Measurements from ENCODE around the gene SHANK3.

Gene SHANK3

DNA sequence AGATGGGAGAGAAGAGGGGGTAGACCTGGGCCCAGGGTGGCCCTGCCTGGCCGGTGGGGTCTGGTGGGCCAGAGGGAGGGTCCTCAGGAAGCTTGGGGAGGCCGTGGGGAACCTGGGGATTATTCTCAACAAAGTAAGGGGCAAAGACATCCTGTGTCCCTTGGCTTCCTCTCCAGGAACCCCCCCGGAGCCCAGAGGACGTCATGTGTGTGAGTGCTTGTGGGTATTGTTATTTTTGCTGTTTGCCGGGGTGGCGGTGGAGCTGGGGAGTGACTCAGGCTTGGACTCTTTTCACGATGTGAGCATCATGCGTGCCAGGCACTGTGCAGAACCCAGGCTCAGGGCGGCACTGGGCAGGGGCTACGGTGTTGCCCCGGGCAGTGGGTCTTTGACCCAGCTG lies 982 bp upstream of the SHANK3 start:
- Histone ChIP-seq H3K9me3 (ENCODE audit: control insufficient read depth in 5 of 5, low read length in 5 of 5) (no peaks in the 10 kb centered on the region), H3K27ac (ENCODE audit: low read depth, low read length) (peak overlapping the region; percentile 75), H3K4me1 (ENCODE audit: control insufficient read depth in 5 of 5, insufficient read depth in 5 of 5, low read length in 5 of 5) (peaks cover 2 to 41% (median 18%) of the 10 kb centered on the region in 5 donors), H3K36me3 (ENCODE audit: control insufficient read depth in 5 of 5, insufficient read depth in 5 of 5, low read length in 5 of 5) (peaks cover 0 to 15% (median 7%) of the 10 kb centered on the region in 5 donors), H3K27me3 (ENCODE audit: control insufficient read depth in 5 of 5, insufficient read depth in 4 of 5, low read length in 5 of 5) (peaks cover 7 to 41% (median 30%) of the 10 kb centered on the region in 5 donors), H3K9ac (ENCODE audit: low read length in 5 of 5) (peak overlapping the region in 2 of 5 donors; percentile 30 to 56), H3K4me3 (ENCODE audit: low read depth in 1 of 5, low read length in 5 of 5) (no peak overlapping the region)

DNA sequence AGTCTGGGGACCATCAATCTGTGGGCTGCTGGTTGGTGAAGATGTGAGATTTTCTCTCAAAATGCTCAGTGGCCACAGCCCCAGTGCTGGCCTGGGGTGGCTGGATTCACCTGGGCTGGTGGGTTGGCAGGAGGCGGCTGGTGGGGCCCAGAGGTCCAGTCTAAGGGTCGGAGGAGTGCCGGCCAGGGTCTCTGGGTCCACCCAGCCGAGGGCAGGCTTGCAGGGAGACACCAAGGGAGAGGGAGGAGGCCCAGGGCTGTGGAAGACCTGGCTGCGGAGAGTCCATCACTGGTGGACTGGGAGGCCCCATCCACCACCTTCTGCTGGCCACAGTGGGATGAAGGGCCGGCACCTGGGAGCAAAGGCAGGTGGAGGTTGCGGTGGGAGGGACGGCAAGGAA lies 582 bp upstream of the SHANK3 start:
- peaks cover 2 to 45% (median 19%) of the 10 kb centered on the region in 5 donors for H3K4me1 ChIP-seq (ENCODE audit: control insufficient read depth in 5 of 5, insufficient read depth in 5 of 5, low read length in 5 of 5)
- peaks cover 0 to 19% (median 7%) of the 10 kb centered on the region in 5 donors for H3K36me3 ChIP-seq (ENCODE audit: control insufficient read depth in 5 of 5, insufficient read depth in 5 of 5, low read length in 5 of 5)
- H3K9ac ChIP-seq (ENCODE audit: low read length in 5 of 5) = peak overlapping the region in 2 of 5 donors; percentile 42 to 56
- H3K27me3 ChIP-seq (ENCODE audit: control insufficient read depth in 5 of 5, insufficient read depth in 4 of 5, low read length in 5 of 5) = peaks cover 7 to 41% (median 30%) of the 10 kb centered on the region in 5 donors
- no peaks in the 10 kb centered on the region for H3K9me3 ChIP-seq (ENCODE audit: control insufficient read depth in 5 of 5, low read length in 5 of 5)
- peak overlapping the region; percentile 75 for H3K27ac ChIP-seq (ENCODE audit: low read depth, low read length)
- no peak overlapping the region for H3K4me3 ChIP-seq (ENCODE audit: low read depth in 1 of 5, low read length in 5 of 5)

DNA sequence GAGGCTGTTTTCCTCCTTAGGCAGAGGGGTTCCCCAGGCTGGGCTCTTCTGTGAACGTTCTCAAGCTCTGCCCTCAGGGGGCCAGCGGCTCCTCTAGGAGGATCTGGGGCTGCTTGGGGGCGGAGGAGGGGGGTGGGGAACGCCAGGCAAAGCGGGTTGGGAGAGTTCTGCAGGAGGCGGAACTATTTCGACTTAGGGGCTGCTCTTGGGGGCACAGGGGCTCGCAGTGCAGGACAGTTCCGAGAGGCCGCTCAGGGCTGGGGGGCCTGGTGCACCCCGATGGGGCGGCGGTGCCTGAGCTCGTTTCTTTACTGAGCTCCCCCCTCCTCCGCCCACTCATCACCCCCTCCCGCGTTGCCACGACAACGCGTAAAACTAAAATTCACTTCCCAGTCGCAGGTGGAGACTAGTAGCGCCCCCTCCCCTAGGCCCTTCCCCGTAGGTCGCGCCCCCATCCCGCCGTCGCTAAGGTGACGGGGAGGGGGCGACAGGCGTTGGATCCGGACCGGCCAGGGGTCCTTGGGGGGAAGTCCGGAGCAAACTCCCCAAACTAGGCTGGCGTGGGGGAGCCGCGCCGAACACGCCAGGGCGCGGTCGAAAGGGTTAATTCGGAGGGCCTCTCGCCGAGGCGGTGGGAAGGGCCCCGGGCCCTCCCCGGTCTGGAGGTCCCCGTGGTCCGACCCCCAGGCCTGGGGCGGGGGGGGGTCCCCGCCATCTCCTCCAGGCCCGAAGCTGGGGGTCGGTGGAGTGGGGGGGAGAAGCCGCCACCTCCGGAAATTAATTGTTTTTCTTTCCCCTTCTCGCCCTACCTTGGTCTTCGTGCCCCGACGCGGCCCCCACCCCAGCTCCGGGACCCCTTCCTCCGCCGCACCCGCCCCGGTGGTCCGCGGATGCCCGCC lies 857 bp downstream of the SHANK3 start:
- peak overlapping the region; percentile 86 for H3K27ac ChIP-seq (ENCODE audit: low read depth, low read length)

DNA sequence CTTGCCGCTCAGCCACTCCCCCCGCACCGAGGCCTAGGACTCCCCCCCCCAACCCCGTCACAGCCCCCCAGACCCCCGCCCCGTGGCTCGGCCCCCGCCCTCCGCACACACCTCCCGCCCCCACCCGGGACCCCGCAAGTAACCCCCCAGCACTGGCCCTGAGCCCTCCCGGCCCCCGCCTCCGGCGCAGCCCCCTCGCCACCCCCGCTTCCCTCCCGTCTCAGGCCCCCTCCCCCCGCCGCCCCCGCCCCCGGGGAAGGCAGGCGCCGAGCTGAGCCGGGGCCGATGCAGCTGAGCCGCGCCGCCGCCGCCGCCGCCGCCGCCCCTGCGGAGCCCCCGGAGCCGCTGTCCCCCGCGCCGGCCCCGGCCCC lies 1.5 kb downstream of the SHANK3 start:
- H3K9me3 ChIP-seq (ENCODE audit: control insufficient read depth in 5 of 5, low read length in 5 of 5) = no peaks in the 10 kb centered on the region
- H3K27ac ChIP-seq (ENCODE audit: low read depth, low read length) = no peak overlapping the region
- peak overlapping the region in 2 of 5 donors; percentile 73 to 90 for H3K4me3 ChIP-seq (ENCODE audit: low read depth in 1 of 5, low read length in 5 of 5)
- H3K9ac ChIP-seq (ENCODE audit: low read length in 5 of 5) = no peak overlapping the region
- peaks cover 7 to 41% (median 30%) of the 10 kb centered on the region in 5 donors for H3K27me3 ChIP-seq (ENCODE audit: control insufficient read depth in 5 of 5, insufficient read depth in 4 of 5, low read length in 5 of 5)
- H3K36me3 ChIP-seq (ENCODE audit: control insufficient read depth in 5 of 5, insufficient read depth in 5 of 5, low read length in 5 of 5) = peaks cover 0 to 34% (median 15%) of the 10 kb centered on the region in 5 donors
- H3K4me1 ChIP-seq (ENCODE audit: control insufficient read depth in 5 of 5, insufficient read depth in 5 of 5, low read length in 5 of 5) = peaks cover 2 to 66% (median 24%) of the 10 kb centered on the region in 5 donors

More for the DNA sequence above, 857 bp downstream of the SHANK3 start:
- peaks cover 2 to 60% (median 24%) of the 10 kb centered on the region in 5 donors for H3K4me1 ChIP-seq (ENCODE audit: control insufficient read depth in 5 of 5, insufficient read depth in 5 of 5, low read length in 5 of 5)
- peak overlapping the region; percentile 36 to 90 (median 73) for H3K4me3 ChIP-seq (ENCODE audit: low read depth in 1 of 5, low read length in 5 of 5)
- peaks cover 0 to 27% (median 9%) of the 10 kb centered on the region in 5 donors for H3K36me3 ChIP-seq (ENCODE audit: control insufficient read depth in 5 of 5, insufficient read depth in 5 of 5, low read length in 5 of 5)
- no peaks in the 10 kb centered on the region for H3K9me3 ChIP-seq (ENCODE audit: control insufficient read depth in 5 of 5, low read length in 5 of 5)
- peaks cover 7 to 41% (median 30%) of the 10 kb centered on the region in 5 donors for H3K27me3 ChIP-seq (ENCODE audit: control insufficient read depth in 5 of 5, insufficient read depth in 4 of 5, low read length in 5 of 5)
- peak overlapping the region in 3 of 5 donors; percentile 5 to 92 (median 58) for H3K9ac ChIP-seq (ENCODE audit: low read length in 5 of 5)

DNA sequence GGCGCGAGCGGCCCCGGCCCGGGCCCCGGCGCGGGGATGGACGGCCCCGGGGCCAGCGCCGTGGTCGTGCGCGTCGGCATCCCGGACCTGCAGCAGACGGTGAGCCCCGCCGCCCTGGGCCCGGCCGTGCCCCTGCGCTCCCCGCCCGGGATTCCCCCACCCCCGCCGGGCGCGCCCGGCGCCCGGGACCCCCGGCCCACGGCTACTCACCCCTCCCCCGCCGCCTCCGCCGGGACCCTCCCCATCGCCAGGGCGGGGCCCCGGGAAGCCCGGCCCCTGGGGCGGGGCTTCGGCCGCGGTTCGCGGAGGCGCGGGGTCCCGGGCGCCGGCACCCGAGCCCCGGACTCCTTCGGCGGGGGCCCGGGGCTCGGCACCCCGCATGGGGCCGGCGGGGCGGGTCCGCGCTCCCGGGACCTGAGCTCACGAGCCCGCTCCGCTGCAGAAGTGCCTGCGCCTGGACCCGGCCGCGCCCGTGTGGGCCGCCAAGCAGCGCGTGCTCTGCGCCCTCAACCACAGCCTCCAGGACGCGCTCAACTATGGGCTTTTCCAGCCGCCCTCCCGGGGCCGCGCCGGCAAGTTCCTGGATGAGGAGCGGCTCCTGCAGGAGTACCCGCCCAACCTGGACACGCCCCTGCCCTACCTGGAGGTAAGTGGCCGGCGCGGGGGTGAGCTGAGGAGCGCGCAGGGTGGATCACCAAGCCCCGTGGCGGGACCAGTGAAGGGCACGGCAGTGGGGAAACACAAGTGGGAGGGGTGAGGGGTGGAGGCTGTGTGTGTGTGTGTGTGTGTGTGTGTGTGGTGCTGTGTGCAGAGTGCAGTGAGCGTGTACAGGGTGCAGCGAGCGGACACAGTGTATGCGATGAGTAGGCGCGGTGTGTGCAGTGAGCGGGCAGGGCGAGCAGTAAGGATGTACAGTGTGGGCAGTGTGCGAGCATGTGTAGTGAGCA lies 2.3 kb downstream of the SHANK3 start:
- Histone ChIP-seq H3K9ac (ENCODE audit: low read length in 5 of 5) (peak overlapping the region in 1 of 5 donors; percentile 21), H3K9me3 (ENCODE audit: control insufficient read depth in 5 of 5, low read length in 5 of 5) (no peaks in the 10 kb centered on the region), H3K4me3 (ENCODE audit: low read depth in 1 of 5, low read length in 5 of 5) (peak overlapping the region; percentile 12 to 90 (median 81)), H3K36me3 (ENCODE audit: control insufficient read depth in 5 of 5, insufficient read depth in 5 of 5, low read length in 5 of 5) (peaks cover 0 to 38% (median 18%) of the 10 kb centered on the region in 5 donors), H3K4me1 (ENCODE audit: control insufficient read depth in 5 of 5, insufficient read depth in 5 of 5, low read length in 5 of 5) (peaks cover 2 to 70% (median 24%) of the 10 kb centered on the region in 5 donors), H3K27me3 (ENCODE audit: control insufficient read depth in 5 of 5, insufficient read depth in 4 of 5, low read length in 5 of 5) (peaks cover 7 to 41% (median 30%) of the 10 kb centered on the region in 5 donors), H3K27ac (ENCODE audit: low read depth, low read length) (peak overlapping the region; percentile 16)

DNA sequence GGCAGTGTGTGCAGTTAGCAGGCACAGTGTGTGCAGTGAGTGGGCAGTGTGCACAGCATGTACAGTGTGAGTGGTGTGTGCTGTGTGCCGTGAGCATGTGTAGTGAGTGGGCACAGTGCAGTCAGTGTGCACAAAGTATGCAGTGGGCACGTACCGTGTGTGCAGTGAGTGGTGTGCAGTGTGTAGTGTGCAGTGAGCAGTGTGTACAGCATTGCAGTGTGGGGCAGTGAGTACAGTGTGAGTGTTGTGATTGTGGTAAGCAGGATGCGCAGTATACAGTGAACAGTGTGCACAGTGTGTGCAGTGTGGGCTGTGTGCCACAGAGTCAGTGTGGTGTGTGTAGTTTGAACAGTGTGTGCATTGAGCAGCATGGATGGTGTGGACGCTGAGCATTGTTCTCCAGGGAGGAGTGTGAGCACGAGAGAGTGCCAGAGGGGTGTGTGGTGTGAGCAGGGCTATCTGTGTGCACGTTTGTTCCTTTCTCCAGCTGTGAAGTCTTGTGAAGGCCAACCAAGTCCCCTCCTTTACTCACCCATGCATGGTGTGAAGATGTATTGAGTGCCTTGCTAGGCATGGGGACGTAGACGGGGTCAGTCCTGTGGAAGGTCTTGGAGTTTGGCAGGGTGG lies 3.0 kb downstream of the SHANK3 start:
- no peaks in the 10 kb centered on the region for H3K9me3 ChIP-seq (ENCODE audit: control insufficient read depth in 5 of 5, low read length in 5 of 5)
- peak overlapping the region; percentile 62 for H3K27ac ChIP-seq (ENCODE audit: low read depth, low read length)
- H3K4me3 ChIP-seq (ENCODE audit: low read depth in 1 of 5, low read length in 5 of 5) = peak overlapping the region; percentile 12 to 90 (median 81)
- peak overlapping the region in 1 of 5 donors; percentile 21 for H3K9ac ChIP-seq (ENCODE audit: low read length in 5 of 5)
- H3K36me3 ChIP-seq (ENCODE audit: control insufficient read depth in 5 of 5, insufficient read depth in 5 of 5, low read length in 5 of 5) = peaks cover 0 to 38% (median 18%) of the 10 kb centered on the region in 5 donors
- peaks cover 0 to 67% (median 20%) of the 10 kb centered on the region in 5 donors for H3K4me1 ChIP-seq (ENCODE audit: control insufficient read depth in 5 of 5, insufficient read depth in 5 of 5, low read length in 5 of 5)
- peaks cover 7 to 38% (median 30%) of the 10 kb centered on the region in 5 donors for H3K27me3 ChIP-seq (ENCODE audit: control insufficient read depth in 5 of 5, insufficient read depth in 4 of 5, low read length in 5 of 5)

DNA sequence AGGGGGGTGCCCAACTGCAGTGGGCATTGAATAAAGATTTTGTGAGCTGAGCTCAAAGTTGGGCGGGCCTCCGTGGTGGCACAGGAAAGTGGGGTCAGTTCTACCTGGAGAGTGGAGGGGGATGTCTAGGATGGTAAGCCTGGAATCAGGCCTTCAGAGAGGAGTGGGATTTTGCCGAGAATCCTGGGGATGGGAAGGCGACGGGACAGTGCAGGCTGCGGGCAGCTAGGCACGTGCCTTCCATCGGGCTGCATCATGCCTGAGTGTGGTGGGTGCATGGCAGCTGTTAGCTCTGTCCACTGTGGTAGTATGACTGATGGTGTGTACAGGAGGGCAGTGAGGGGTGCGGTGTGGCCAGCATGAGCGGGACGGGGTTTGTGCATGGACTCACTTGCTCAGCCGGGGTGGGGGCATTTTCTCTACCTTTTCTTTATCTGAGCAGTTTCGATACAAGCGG lies 3.6 kb downstream of the SHANK3 start:
- Histone ChIP-seq H3K27me3 (ENCODE audit: control insufficient read depth in 5 of 5, insufficient read depth in 4 of 5, low read length in 5 of 5) (peaks cover 7 to 35% (median 30%) of the 10 kb centered on the region in 5 donors), H3K9me3 (ENCODE audit: control insufficient read depth in 5 of 5, low read length in 5 of 5) (no peaks in the 10 kb centered on the region), H3K27ac (ENCODE audit: low read depth, low read length) (peak overlapping the region; percentile 62), H3K4me3 (ENCODE audit: low read depth in 1 of 5, low read length in 5 of 5) (peak overlapping the region; percentile 12 to 90 (median 81)), H3K9ac (ENCODE audit: low read length in 5 of 5) (peak overlapping the region in 1 of 5 donors; percentile 21), H3K36me3 (ENCODE audit: control insufficient read depth in 5 of 5, insufficient read depth in 5 of 5, low read length in 5 of 5) (peaks cover 0 to 40% (median 18%) of the 10 kb centered on the region in 5 donors), H3K4me1 (ENCODE audit: control insufficient read depth in 5 of 5, insufficient read depth in 5 of 5, low read length in 5 of 5) (peaks cover 0 to 61% (median 19%) of the 10 kb centered on the region in 5 donors)

DNA sequence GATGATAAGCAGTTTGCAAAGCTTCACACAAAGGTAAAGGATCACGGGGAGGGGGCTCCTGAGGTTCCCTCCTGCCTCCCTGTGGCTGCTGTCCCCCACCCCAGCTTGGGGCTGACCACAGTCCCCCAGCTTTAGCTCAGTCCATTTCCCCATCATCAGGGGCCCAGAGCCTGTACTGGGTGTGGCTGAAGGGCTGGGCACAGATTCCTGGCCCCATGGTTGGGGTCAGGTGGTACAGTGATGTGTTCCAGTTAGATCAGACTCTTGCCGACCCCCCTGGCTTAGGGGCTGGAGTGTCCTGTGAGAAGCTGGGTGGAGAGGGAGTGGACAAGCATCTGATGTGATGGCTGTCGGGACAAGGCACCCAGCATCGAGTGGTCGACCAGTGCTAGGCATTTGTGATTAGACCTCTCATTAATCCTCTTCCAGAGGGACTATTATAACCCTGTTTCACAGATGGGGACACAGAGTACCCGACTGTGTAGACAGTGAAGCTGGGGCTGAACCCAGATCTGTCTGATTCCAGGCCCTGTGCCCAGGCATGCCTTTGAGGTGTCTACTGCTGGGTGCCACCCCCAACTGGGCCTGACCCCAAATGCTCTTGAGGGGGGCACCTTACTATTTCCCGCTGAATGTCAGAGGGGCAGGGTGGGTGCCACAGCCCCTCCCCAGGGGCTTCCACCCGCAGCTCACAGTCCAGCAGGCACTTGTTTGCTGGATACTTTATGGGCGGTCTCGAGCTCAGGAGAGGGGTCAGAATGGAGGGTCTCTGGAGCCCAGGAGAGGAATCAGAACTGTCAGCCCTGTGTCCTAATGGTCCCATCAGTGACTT lies 4.3 kb downstream of the SHANK3 start:
- Histone ChIP-seq H3K36me3 (ENCODE audit: control insufficient read depth in 5 of 5, insufficient read depth in 5 of 5, low read length in 5 of 5) (peaks cover 0 to 40% (median 18%) of the 10 kb centered on the region in 5 donors), H3K27me3 (ENCODE audit: control insufficient read depth in 5 of 5, insufficient read depth in 4 of 5, low read length in 5 of 5) (peaks cover 7 to 32% (median 26%) of the 10 kb centered on the region in 5 donors), H3K4me1 (ENCODE audit: control insufficient read depth in 5 of 5, insufficient read depth in 5 of 5, low read length in 5 of 5) (peaks cover 0 to 55% (median 19%) of the 10 kb centered on the region in 5 donors), H3K27ac (ENCODE audit: low read depth, low read length) (peak overlapping the region; percentile 62), H3K9ac (ENCODE audit: low read length in 5 of 5) (peak overlapping the region in 1 of 5 donors; percentile 59), H3K4me3 (ENCODE audit: low read depth in 1 of 5, low read length in 5 of 5) (peak overlapping the region in 4 of 5 donors; percentile 15 to 90 (median 78)), H3K9me3 (ENCODE audit: control insufficient read depth in 5 of 5, low read length in 5 of 5) (no peaks in the 10 kb centered on the region)

Data from subcutaneous abdominal adipose tissue (tissue), 5 donors.